Astrocyte of the hippocampus (primary cell): ENCODE data around the gene MAT2A.
"Not testable (repeated sequence)": the region's sequence is repeated elsewhere in the genome, so short reads cannot be mapped to it uniquely, and the experiment has no call there.

Source experiments
- DNase-seq: peaks from one replicate; pipeline ENCODE4 v3.0.0; 2011; ENCODE audit warnings: low read depth, low spot score

MAT2A gene

GRCh38 chr2:85547859-85548607 is 9.1 kb downstream of the MAT2A start:
- no peak for DNase-seq

- DNase-seq = no peak
These were observed 9.6 kb downstream of the MAT2A start for GRCh38 chr2:85548608-85548900.

- no peak for DNase-seq
These were observed 10.1 kb downstream of the MAT2A start for GRCh38 chr2:85549095-85549494.

- peak; percentile 67 for DNase-seq
These were observed 10.9 kb downstream of the MAT2A start for GRCh38 chr2:85549826-85550225.

- no peak for DNase-seq
These were observed 11.5 kb downstream of the MAT2A start for GRCh38 chr2:85550486-85550885.

GRCh38 chr2:85551698-85552678 is 13.0 kb downstream of the MAT2A start:
- DNase-seq = peak; percentile 86

GRCh38 chr2:85553184-85553583 is 14.2 kb downstream of the MAT2A start:
- no peak for DNase-seq

GRCh38 chr2:85554980-85555612 is 16.1 kb downstream of the MAT2A start:
- DNase-seq = no peak

- DNase-seq = no peak
These were observed 18.2 kb downstream of the MAT2A start for GRCh38 chr2:85557130-85557529.

GRCh38 chr2:85558160-85558559 is 19.2 kb downstream of the MAT2A start:
- no peak for DNase-seq

- not testable (repeated sequence) for DNase-seq
These were observed 21.4 kb downstream of the MAT2A start for GRCh38 chr2:85560403-85560726.

GRCh38 chr2:85560812-85561279 is 21.9 kb downstream of the MAT2A start:
- DNase-seq = no peak

- DNase-seq = peak; percentile 98
These were observed 22.6 kb downstream of the MAT2A start, which contains the start of gene GGCX for GRCh38 chr2:85561280-85562212. TSS of gene GGCX (minus strand) at chr2:85561493. CDS start at chr2:85561428, 65 bp downstream.

- DNase-seq = no peak
These were observed 25.2 kb downstream of the MAT2A start for GRCh38 chr2:85564144-85564563.

- no peak for DNase-seq
These were observed 27.3 kb downstream of the MAT2A start for GRCh38 chr2:85566265-85566664.

GRCh38 chr2:85575739-85576138 is 36.8 kb downstream of the MAT2A start:
- DNase-seq = no peak

GRCh38 chr2:85577063-85577385 is 38.1 kb downstream of the MAT2A start:
- no peak for DNase-seq

GRCh38 chr2:85577386-85578242 is 38.6 kb downstream of the MAT2A start, which contains the start of gene VAMP8:
TSS of gene VAMP8 (plus strand) at chr2:85577586. CDS start at chr2:85577647, 61 bp downstream.
- no peak for DNase-seq

GRCh38 chr2:85578243-85579180 is 39.5 kb downstream of the MAT2A start:
- no peak for DNase-seq
